Measurements from ENCODE around the gene CHID1.

The CHID1 gene

GRCh38 chr11:823441-824291, 86.9 kb downstream of the CHID1 start:
- Histone ChIP-seq H3K4me3 (ENCODE audit: low read depth in 1 of 2, low read length in 1 of 2) (peak overlapping the region in 1 of 2 experiments; percentile 91), H3K27ac (peak overlapping the region; percentile 100), H3K36me3 (peaks cover 39% of the 10 kb centered on the region), H3K27me3 (no peaks in the 10 kb centered on the region), H3K4me1 (ENCODE audit: control insufficient read depth in 1 of 2, insufficient read depth in 1 of 2, low read depth in 1 of 2, low read length in 1 of 2) (peaks cover 78 to 89% of the 10 kb centered on the region in 2 experiments), H3K9me3 (no peaks in the 10 kb centered on the region)
- no peak for TF ChIP-seq CTCF (IDR thresholded peaks at IDR 0.05)

GRCh38 chr11:821512-822371, 88.9 kb downstream of the CHID1 start:
- Histone ChIP-seq H3K4me3 (ENCODE audit: low read depth in 1 of 2, low read length in 1 of 2) (peak overlapping the region; percentile 91 to 94), H3K9me3 (no peaks in the 10 kb centered on the region), H3K27me3 (no peaks in the 10 kb centered on the region), H3K4me1 (ENCODE audit: control insufficient read depth in 1 of 2, insufficient read depth in 1 of 2, low read depth in 1 of 2, low read length in 1 of 2) (peaks cover 67 to 77% of the 10 kb centered on the region in 2 experiments), H3K27ac (peak overlapping the region; percentile 100), H3K36me3 (peaks cover 39% of the 10 kb centered on the region)
- TF ChIP-seq CTCF (IDR thresholded peaks at IDR 0.05) = no peak

- Histone ChIP-seq H3K9me3 (no peaks in the 10 kb centered on the region), H3K27ac (peak overlapping the region; percentile 100), H3K4me1 (ENCODE audit: control insufficient read depth in 1 of 2, insufficient read depth in 1 of 2, low read depth in 1 of 2, low read length in 1 of 2) (peaks cover 58 to 68% of the 10 kb centered on the region in 2 experiments), H3K27me3 (no peaks in the 10 kb centered on the region), H3K36me3 (peaks cover 37% of the 10 kb centered on the region), H3K4me3 (ENCODE audit: low read depth in 1 of 2, low read length in 1 of 2) (peak overlapping the region; percentile 91 to 94)
- peak; percentile 18 for TF ChIP-seq CTCF (IDR thresholded peaks at IDR 0.05)
Observed at GRCh38 chr11:820655-821511, 89.7 kb downstream of the CHID1 start.

- no peak for TF ChIP-seq CTCF (IDR thresholded peaks at IDR 0.05)
- Histone ChIP-seq H3K36me3 (peaks cover 29% of the 10 kb centered on the region), H3K9me3 (no peaks in the 10 kb centered on the region), H3K4me1 (ENCODE audit: control insufficient read depth in 1 of 2, insufficient read depth in 1 of 2, low read depth in 1 of 2, low read length in 1 of 2) (peaks cover 50 to 60% of the 10 kb centered on the region in 2 experiments), H3K27me3 (no peaks in the 10 kb centered on the region), H3K4me3 (ENCODE audit: low read depth in 1 of 2, low read length in 1 of 2) (peak overlapping the region; percentile 91 to 94), H3K27ac (peak overlapping the region; percentile 100)
Observed at GRCh38 chr11:819943-820649, 90.5 kb downstream of the CHID1 start.
